ENCODE data around the gene PIP4K2A.
"Not testable (repeated sequence)": the region's sequence is repeated elsewhere in the genome, so short reads cannot be mapped to it uniquely, and the experiment has no call there.

The PIP4K2A gene

GRCh38 chr10:22693860-22694259 is 20.5 kb downstream of the PIP4K2A start:
- DNase-seq (ENCODE audit: low read depth, low spot score), result no peak

DNA sequence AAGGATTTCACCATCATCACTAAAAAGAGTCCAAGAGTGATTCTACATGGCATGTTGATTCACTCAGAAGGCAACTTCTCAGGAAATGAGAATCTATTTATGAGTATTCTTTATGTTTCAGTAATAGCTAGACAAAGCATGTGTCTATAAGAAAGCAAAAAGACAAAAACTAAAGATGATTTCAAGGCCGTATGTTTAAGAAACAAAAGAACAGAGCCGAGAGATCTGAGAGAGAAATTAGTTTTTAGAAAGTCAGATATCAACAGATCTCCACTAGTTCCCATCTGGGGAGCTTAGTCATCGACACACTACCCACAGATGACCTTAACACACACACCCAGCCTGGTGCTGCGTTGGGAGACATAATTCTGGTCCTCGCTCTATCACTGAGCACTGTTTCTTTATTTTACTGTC is 21.0 kb downstream of the PIP4K2A start:
- no peak for DNase-seq (ENCODE audit: low read depth, low spot score)

DNA sequence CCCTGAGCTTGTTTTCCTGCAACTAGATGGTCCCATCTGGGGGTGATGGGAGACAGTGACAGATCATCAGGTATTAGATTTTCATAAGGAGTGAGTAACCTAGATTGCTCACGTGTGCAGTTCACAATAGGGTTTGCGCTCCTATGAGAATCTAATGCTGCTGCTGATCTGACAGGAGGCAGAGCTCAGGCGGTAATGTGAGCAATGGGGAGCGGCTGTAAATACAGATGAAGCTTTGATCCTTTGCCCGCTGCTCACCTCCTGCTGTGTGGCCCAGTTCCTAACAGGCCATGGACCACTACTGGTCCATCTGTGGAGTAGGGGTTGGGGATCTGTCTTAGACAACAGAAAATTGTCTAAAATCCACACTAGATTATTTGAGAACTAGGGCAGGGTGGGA is 22.3 kb downstream of the PIP4K2A start:
- not testable (repeated sequence) for DNase-seq (ENCODE audit: low read depth, low spot score)

GRCh38 chr10:22690614-22691431 is 23.6 kb downstream of the PIP4K2A start:
- DNase-seq (ENCODE audit: low read depth, low spot score), result no peak

DNA sequence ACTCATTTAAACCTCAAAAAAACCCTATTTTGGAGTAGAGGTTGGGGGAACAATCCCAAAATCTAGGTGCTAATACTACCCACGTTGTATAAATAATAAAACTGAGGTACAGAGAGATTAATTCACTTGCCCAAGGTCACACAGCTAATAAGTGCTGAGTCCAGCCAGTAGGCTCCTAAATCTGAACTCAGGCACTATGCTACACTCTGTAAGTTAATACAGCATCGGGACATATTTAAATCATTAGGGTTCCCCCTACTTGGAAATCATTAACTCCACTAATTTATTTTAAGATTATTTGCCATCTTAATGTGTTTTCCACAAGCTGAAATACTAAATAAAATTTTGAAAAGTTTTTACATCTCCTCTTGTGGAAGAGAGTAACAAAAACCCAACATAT is 24.2 kb downstream of the PIP4K2A start:
- no peak for DNase-seq (ENCODE audit: low read depth, low spot score)

- no peak for DNase-seq (ENCODE audit: low read depth, low spot score)
These were observed 28.0 kb downstream of the PIP4K2A start for GRCh38 chr10:22686347-22686746.

GRCh38 chr10:22685926-22686325 is 28.5 kb downstream of the PIP4K2A start:
- DNase-seq (ENCODE audit: low read depth, low spot score), result no peak

DNA sequence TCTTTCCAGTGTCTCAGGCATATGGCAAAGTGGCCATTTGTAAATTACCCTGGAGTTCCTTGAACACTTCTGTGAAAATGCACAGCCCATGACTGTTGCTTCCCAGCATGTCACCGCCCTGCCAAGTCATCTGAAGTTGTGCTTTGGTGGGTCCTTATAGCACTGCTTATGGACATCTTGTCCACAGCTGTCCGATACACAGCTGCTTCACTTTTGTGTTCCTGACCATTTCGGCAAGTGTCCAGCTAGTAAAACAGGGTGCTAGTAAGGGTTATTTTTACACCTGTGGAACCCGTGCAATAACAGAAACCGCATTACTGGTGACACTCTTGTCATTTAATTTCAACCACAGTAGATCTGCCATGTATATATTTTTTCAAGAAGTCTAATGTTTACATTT is 29.7 kb downstream of the PIP4K2A start:
- no peak for DNase-seq (ENCODE audit: low read depth, low spot score)

DNA sequence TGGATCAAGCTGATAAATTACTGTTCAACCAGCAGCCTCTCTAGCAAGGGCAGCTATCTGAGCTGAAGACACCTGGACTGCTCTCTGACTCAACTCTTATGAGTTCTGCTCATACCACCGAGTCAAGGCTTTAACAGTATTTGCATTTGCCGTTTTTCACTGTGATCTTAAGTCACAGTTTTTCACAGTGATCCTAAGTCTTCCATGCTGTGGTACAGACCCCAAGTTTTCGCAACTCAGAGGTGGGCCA is 31.3 kb downstream of the PIP4K2A start:
- no peak for DNase-seq (ENCODE audit: low read depth, low spot score)

DNA sequence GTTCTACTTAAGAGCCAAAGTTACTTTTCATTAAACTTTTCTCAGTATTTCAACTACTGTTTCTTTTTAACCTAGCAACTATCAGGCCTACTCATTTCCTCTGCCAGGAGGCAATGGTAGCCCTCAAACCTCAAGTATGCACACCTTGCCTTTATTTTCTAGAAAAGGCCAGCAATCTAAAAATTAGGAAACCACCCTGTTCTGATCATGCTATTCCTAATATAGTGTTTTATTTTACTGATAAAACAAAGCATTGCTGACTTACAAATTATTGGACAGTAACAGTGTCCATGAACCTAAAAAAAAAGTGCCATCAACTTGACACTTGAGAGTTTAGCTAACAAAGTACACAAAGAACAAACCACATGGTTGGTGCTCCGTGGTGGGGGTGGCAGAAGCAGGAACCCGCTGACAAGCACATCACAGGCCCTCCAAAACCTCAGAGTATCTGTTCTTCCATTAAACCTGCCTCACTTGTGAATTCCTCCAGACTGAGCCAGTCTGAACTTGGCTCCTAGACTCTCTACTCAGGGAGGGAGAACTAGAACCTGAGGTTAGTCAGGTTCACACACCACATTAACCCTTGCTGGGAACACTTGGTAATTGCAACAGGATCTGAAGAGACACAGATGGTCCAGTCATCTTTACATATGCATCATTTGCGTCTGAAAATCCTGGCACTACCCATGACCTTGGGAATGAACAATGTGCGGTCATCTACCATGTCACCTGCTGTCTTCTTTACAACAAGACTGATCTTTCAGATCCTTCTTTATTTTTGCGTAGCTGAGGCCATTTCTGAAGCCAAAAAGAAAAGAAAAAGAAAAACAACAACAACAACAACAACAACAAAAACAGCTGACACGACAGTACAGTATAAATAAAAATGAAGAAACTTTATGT is 31.9 kb downstream of the PIP4K2A start:
- DNase-seq (ENCODE audit: low read depth, low spot score), result no peak

DNA sequence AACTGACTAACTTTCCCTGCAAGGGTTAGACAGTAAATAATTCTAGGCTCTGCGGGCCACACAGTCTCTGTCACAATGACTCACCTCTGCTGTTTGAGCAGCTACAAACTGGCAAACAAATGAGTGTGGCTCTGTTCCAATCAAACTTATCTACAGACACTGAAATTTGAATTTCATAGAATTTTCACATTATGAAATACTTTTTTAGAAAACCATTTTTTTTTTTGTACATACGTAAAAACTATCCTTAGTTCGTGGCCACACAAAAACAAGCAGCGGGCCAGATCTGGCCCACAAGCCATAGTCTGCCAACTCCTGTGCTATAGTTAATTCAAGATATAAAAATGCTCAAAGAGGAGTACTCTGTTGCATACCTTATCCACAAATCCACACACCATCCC is 32.6 kb downstream of the PIP4K2A start:
- no peak for DNase-seq (ENCODE audit: low read depth, low spot score)

DNA sequence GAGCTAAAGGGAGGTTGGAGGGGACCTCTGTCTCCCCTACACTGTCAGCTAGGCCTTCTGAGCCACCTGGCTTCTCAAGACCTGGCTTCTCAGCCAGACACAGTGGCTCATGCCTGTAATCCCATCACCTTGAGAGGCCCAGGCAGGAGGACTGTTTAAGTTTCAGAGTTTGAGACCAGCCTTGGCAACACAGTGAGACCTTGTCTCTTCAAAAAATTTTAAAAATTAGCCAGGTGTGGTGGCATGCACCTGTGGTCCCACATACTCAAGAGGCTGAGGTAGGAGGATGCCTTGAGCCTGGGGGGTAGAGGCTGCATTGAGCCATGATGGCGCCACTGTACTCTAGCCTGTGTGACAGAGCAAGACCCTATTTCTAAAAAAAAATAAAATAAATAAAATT is 33.1 kb downstream of the PIP4K2A start:
- DNase-seq (ENCODE audit: low read depth, low spot score), result no peak

- no peak for DNase-seq (ENCODE audit: low read depth, low spot score)
These were observed 34.8 kb downstream of the PIP4K2A start for GRCh38 chr10:22679608-22680007.

GRCh38 chr10:22677333-22677732 is 37.0 kb downstream of the PIP4K2A start:
- no peak for DNase-seq (ENCODE audit: low read depth, low spot score)

DNA sequence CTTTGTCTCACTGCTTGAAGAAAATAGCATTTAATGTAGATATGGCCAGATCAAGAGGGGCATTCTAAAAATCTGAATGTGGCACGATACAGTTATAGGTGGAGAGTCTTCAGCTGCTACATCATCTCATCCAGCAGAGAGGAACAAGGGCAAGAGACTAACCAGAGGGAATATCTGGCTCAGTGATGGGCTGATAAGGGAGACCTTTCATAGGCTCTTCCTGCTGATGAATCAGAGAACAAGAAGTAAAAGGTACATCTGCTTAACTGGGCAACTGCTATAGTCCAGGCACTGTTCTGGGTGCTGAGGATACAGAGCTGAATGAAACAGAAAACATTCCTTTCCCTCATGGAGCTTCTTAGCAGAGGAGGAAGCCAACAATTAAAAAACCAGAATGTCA is 37.9 kb downstream of the PIP4K2A start:
- DNase-seq (ENCODE audit: low read depth, low spot score), result no peak

- no peak for DNase-seq (ENCODE audit: low read depth, low spot score)
These were observed 39.8 kb downstream of the PIP4K2A start for GRCh38 chr10:22674573-22674930.

DNA sequence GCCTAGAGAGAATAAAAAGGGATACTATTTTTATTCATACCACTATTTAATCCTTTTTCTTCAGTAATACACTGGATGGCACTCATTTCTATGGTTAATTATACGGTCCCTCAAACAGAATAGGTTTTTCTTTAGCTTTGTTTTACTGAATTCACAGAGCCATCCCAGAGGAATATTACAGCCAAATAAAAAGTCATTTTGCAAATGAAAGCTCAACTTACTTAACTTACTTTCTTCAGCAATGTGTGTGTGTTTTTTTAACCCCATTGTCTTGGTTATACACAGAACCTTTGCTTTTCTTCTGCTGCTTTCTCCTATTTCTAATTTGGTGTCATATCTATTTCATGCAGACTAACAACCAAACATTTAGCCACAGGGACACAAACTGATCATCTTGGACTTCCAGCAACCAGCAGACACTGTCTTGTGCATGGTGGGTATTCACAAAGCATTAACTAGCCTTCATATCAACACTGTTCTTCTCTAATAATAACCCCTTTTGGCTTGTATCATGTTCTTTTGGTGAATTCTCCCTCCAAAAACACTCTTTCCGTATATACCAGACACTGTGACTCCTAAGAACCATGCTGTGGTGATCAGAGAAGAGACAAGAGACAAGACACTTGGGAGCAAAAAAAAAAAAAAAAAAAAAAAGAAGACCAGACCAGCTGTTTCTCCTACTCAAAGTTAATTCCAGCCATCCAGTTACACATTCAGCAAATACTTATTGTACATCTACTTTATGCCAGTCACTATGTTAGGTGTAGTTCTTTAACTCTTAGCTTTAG is 40.4 kb downstream of the PIP4K2A start:
- no peak for DNase-seq (ENCODE audit: low read depth, low spot score)

GRCh38 chr10:22673091-22673392 is 41.3 kb downstream of the PIP4K2A start:
- no peak for DNase-seq (ENCODE audit: low read depth, low spot score)

DNA sequence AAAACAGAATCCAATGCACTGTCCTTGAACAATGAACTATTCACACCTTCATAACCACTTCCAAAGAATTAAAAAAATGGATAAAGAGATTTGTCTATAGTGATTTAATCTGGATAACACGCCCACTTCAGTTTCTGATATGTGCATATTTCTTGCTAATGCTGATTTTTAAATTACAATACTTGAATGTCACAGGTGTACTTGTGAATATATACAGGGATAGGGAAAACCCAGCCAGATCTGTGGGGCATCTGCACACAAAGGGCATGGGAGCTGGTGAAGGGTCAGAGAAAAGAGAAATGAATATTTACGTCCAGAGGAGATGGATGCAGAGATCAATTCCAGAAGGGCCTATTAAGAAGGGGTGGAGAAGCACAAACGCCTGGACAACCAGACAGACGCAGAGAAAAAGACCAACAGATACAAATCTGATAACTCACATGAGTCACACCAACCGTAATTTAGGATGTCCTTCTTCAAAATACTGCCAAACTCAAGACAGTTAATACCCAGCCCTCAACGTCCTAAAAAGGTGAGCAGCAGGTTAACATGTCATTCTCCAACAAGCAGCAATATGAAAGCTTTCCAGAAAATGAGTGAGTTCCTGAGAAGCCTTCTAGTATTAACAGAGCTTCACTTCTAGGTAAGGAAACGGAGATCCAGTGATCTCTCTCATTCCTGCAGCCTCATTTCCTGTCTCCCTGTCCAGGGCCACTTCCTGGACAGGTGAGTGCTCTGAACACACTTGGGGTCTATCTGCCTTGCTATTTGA is 41.9 kb downstream of the PIP4K2A start:
- DNase-seq (ENCODE audit: low read depth, low spot score), result no peak

DNA sequence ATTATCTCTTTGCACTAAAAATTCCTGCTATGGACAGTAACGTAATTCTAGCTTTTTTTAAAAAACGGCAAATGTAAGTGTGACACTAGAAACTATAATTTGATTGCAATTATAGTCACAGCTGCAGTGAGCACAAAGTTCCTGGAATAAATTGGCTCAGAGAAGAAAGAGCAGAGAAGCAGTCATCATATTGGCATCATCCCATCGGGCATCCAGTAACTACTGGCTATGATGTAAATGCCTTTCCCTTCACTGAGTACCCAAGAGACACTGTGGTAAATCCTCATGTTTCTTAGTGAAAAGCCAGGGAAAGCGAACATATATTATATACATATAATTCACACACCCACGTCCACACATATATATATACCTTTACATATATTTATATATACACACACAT is 43.6 kb downstream of the PIP4K2A start:
- no peak for DNase-seq (ENCODE audit: low read depth, low spot score)

DNA sequence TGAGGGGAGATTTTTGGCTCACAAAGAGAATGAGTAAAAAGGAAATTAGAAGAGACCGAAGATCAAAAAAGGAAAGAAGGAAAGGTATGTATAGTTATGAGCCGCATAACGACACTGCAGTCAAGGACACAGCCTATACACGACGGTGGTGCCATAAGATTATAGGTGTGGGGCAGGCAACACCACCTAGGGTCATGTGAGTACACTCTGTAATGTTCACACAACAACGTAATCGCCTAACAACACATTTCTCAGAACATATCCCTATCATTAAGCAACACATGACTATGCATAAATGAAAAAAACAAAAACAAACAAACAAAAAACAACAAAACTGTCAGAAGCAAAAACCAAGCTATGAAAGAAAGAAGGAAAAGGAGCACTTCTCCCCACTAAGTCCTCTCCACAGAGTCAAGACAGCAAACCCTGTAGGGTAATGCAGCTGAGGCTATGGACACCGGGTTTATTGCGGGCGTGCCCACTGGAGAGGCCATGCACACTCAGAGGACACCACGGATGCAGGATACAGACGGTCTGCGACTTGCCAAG is 45.1 kb downstream of the PIP4K2A start:
- DNase-seq (ENCODE audit: low read depth, low spot score), result no peak

DNA sequence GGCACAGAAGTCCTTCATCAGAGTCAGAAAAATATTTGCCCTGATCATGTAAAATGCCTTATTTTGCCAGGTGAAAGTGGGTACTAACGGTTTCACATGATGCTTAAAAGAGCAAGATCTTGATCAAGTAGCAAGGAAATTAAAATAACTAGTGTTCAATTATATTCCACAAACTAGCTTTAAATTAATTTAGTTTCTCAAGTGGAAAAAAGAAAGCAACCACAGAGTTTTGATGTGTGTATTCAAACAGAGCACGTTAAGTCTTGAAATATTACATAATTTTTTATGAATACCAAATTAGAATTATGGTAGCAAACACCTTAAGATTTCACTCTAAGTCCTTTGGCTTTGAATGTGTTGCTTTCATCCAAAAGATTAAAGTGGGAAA is 47.3 kb downstream of the PIP4K2A start:
- no peak for DNase-seq (ENCODE audit: low read depth, low spot score)
